Right lobe of liver (tissue), 4 donors: ENCODE results near the gene PTBP3.

Source experiments
- CTCF ChIP-seq, 4 donors: fragments of 200-600 bp in 3 of 4; fragments of 450-650 bp in 1 of 4; IDR thresholded peaks; one replicate each; pipeline versions ENCODE4 v1.5.1 to v1.8.0; 2016 to 2022; ENCODE audit warnings: antibody characterized with exemption in 4 of 4, mild to moderate bottlenecking in 2 of 4
- POLR2A ChIP-seq: fragments of 450-650 bp; IDR thresholded peaks from one replicate; pipeline ENCODE4 v1.6.1; 2017; ENCODE audit warnings: antibody characterized with exemption, mild to moderate bottlenecking
- donor health status: DM: no; HTN: no; CAD: no.
- donor health status: DM: no; HTN: no; CAD: no.
- donor health status: DM: no; HTN: yes; CAD: no.

- no peak for TF ChIP-seq POLR2A
- no peak for TF ChIP-seq CTCF (IDR thresholded peaks at IDR 0.05)
Measured at GRCh38 chr9:112301420-112301819, 32.0 kb downstream of the PTBP3 start.
